CD4-positive, alpha-beta T cell treated with Interleukin-1 beta for 1 hour (primary cell): ENCODE results near the gene HOXC11.

Experiments
- DNase-seq, 2 donors: peaks; one replicate each; pipeline ENCODE4 v3.0.0-alpha.2; 2020 to 2022

HOXC11 gene

GRCh38 chr12:54026640-54027441 lies 53.9 kb downstream of the HOXC11 start:
- DNase-seq: no peak
